Measurements from ENCODE around the gene UBE2QL1. TPM values are rescaled to one million over a fixed set of nuclear protein-coding genes. Genes with fewer than 3 reads are reported as not detected.

UBE2QL1 gene
- total RNA-seq, 4 donors from 2014 or later = 0.15 to 1.4 (median 0.28) TPM

GRCh38 chr5:6540111-6540827 is 91.6 kb downstream of the UBE2QL1 start:
- no peak for ATAC-seq
- Histone ChIP-seq H3K27me3 (no peaks in the 10 kb centered on the region), H3K9me3 (no peaks in the 10 kb centered on the region), H3K4me3 (no peak overlapping the region), H3K4me1 (no peaks in the 10 kb centered on the region), H3K27ac (peak overlapping the region in 1 of 4 donors; percentile 44), H3K36me3 (no peaks in the 10 kb centered on the region)
- WGBS, 2 donors (ENCODE audit: low coverage in 1 of 2) = 65 to 74% methylated on average over 6 of the region's 6 CpGs
- TF ChIP-seq CTCF (IDR thresholded peaks at IDR 0.05) (no peak), POLR2A (IDR thresholded peaks at IDR 0.05) (no peak), EP300 (IDR thresholded peaks at IDR 0.05) (no peak), POLR2AphosphoS5 (IDR thresholded peaks at IDR 0.05) (no peak)

DNA sequence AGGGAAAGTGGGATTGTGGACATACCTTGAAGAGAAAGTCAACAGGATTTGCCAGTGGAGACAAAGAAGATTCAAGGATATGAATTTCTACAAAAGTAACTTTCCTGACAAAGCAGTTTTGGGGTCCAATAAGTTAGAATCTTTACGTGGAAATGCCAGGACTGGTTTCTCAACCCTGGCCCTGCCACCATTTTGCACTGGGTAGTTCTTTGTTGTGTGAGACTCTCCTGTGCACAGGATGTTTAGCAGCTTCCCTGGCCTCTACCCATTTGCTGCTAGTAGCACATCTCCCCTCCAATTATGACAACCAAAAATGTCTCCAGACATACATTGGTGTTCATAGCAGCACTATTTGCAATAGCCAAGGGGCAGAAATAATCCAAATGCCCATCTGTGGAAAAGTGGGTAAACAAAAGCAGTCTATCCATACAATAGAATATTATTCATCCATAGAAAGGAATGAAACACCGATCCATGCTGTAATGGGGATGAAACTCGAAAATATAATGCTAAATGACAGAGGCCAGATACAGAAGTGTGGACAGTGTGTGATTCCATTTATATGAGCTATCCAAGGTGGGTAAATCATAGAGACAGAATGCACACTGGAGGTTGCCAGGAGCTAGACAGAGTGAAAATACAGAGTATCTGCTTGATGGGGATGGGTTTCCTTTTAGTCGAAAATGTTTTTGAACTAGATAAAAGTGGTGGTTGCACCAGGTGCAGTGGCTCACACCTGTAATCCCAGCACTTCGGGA is 92.8 kb downstream of the UBE2QL1 start:
- ATAC-seq = no peak
- Histone ChIP-seq H3K9me3 (no peaks in the 10 kb centered on the region), H3K4me3 (no peak overlapping the region), H3K27ac (no peak overlapping the region), H3K27me3 (no peaks in the 10 kb centered on the region), H3K36me3 (no peaks in the 10 kb centered on the region), H3K4me1 (peaks cover 0 to 7% (median 0%) of the 10 kb centered on the region in 3 donors)
- 75 to 76% methylated on average over 5 of the region's 5 CpGs for WGBS, 2 donors (ENCODE audit: low coverage in 1 of 2)
- no peak for TF ChIP-seq POLR2A (IDR thresholded peaks at IDR 0.05)
- no peak for TF ChIP-seq EP300 (IDR thresholded peaks at IDR 0.05)
- TF ChIP-seq POLR2AphosphoS5 (IDR thresholded peaks at IDR 0.05) = no peak
- no peak for TF ChIP-seq CTCF (IDR thresholded peaks at IDR 0.05)

GRCh38 chr5:6542421-6543345 is 94.0 kb downstream of the UBE2QL1 start:
- no peaks in the 10 kb centered on the region for H3K36me3 ChIP-seq
- no peak overlapping the region for H3K4me3 ChIP-seq
- H3K9me3 ChIP-seq = no peaks in the 10 kb centered on the region
- TF ChIP-seq CTCF (IDR thresholded peaks at IDR 0.05) = no peak
- no peak for TF ChIP-seq EP300 (IDR thresholded peaks at IDR 0.05)
- TF ChIP-seq POLR2AphosphoS5 (IDR thresholded peaks at IDR 0.05) = no peak
- TF ChIP-seq POLR2A (IDR thresholded peaks at IDR 0.05) = no peak
- H3K27me3 ChIP-seq = no peaks in the 10 kb centered on the region
- peaks cover 0 to 7% (median 0%) of the 10 kb centered on the region in 3 donors for H3K4me1 ChIP-seq
- no peak for ATAC-seq
- 88 to 95% methylated on average over 5 to 6 of the region's 12 CpGs for WGBS, 2 donors (ENCODE audit: low coverage in 1 of 2)
- no peak overlapping the region for H3K27ac ChIP-seq

DNA sequence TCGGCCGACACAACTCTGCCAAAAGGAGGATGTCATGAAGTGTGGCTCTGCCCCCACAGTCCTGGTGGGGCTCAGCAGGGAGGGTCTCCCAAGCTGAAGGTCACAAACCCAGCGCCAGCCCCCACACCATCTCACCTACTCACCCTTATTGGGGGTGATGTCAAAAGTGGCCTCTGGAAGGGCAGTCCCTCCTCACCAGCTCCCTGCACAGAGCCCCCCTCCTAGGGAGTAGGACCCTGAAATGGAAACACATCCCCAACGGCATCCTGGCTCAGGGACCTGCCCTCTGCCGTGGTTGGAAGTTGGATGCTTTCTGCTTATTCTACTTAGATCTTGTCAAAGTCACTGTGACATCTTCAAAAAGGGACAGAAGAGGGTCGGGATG is 94.7 kb downstream of the UBE2QL1 start:
- 20 to 68% methylated on average over 1 to 2 of the region's 6 CpGs for WGBS, 2 donors (ENCODE audit: low coverage in 1 of 2)
- no peak overlapping the region for H3K27ac ChIP-seq
- no peaks in the 10 kb centered on the region for H3K36me3 ChIP-seq
- no peaks in the 10 kb centered on the region for H3K9me3 ChIP-seq
- H3K4me1 ChIP-seq = peaks cover 0 to 7% (median 0%) of the 10 kb centered on the region in 3 donors
- no peaks in the 10 kb centered on the region for H3K27me3 ChIP-seq
- no peak for TF ChIP-seq EP300 (IDR thresholded peaks at IDR 0.05)
- no peak for TF ChIP-seq POLR2A (IDR thresholded peaks at IDR 0.05)
- no peak for TF ChIP-seq CTCF (IDR thresholded peaks at IDR 0.05)
- TF ChIP-seq POLR2AphosphoS5 (IDR thresholded peaks at IDR 0.05) = no peak
- no peak for ATAC-seq
- no peak overlapping the region for H3K4me3 ChIP-seq

Measured in gastroesophageal sphincter (tissue), 4 donors.